Testis (tissue), 2 donors: ENCODE measurements around the gene COX15.

Experiments used
- CTCF ChIP-seq, 3 experiments: fragments of 450-650 bp in 2 of 3; fragments of 200-600 bp in 1 of 3; sonication (generic) in 1 of 3; IDR thresholded peaks; one replicate each; pipeline ENCODE4 v1.5.1; 2016 to 2019; ENCODE audit warnings: antibody characterized with exemption in 3 of 3, mild to moderate bottlenecking in 2 of 3, moderate library complexity in 1 of 3
- POLR2A ChIP-seq: fragments of 450-650 bp; IDR thresholded peaks from one replicate; pipeline ENCODE4 v1.6.1; 2017; ENCODE audit warnings: antibody characterized with exemption, mild to moderate bottlenecking, moderate library complexity

- TF ChIP-seq CTCF (IDR thresholded peaks at IDR 0.05) (no peak), POLR2A (no peak)
Observed at GRCh38 chr10:99777918-99778714, 46.2 kb upstream of the COX15 start.
